Activated CD4-positive, CD25-positive, alpha-beta regulatory T cell treated with anti-CD3 and anti-CD28 coated beads, Interleukin-2, amount 50 U/mL, for 16 hours (primary cell): ENCODE measurements around the gene DDR1.
"Not testable (repeated sequence)": the region's sequence is repeated elsewhere in the genome, so short reads cannot be mapped to it uniquely, and the experiment has no call there.

Experiments
- DNase-seq: peaks from one replicate; pipeline ENCODE4 v3.0.0-alpha.2; 2020; ENCODE audit warnings: low read depth, low spot score

Gene DDR1

DNA sequence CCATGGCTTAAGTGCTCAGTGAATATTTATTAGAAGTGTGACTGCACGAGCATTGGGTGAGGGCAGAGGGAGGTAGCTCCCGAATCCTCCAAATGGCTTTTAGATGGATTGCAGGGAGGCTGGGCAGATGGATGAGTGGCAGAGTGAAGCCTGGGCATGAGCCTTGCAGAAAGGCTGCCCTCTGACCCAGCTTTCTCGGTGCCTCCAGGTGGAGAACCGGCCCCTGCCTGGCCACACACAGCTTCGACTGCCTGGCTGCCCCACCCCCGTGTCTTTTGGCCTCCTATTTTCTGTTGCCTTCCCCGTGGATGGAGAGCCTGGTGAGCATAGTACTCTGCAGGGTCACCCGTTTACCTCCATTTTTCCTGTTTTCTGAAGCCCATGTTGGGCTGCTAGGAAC lies 33.2 kb downstream of the DDR1 start:
- no peak for DNase-seq

DNA sequence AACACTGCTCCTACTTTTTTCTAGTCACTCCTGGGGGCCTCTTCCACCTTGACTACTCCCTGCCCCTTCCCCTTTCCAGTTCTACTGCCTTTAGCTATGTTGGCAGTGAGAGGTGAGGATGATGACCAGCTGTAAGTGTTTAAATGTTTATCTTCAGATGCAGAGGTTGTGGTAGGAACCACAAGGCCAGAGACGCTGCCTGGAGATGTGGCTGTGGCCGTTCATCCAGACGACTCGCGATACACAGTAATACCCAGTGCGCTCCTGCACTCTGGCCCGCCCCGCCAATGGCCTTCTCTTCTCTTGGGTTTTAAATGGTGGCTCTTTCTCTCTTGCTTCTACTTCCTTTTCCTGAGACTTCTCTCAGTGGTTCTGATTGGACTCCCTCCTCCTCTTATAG lies 34.4 kb downstream of the DDR1 start:
- no peak for DNase-seq

DNA sequence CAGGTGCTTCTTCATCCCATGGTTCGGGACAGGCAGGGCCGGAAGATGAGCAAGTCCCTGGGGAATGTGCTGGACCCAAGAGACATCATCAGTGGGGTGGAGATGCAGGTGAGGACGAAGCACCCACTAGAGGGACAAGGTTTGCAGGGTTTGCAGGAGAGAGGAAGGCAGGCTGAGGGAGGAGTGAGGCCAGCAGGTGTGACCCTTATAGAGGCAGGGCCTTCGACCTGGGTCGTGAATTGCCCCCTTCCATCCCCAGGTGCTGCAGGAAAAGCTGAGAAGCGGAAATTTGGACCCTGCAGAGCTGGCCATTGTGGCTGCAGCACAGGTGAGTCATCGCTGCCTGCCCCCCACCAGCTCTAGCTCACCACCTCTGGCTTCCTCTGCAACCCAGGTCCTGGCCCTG lies 38.1 kb downstream of the DDR1 start:
- DNase-seq: no peak

DNA sequence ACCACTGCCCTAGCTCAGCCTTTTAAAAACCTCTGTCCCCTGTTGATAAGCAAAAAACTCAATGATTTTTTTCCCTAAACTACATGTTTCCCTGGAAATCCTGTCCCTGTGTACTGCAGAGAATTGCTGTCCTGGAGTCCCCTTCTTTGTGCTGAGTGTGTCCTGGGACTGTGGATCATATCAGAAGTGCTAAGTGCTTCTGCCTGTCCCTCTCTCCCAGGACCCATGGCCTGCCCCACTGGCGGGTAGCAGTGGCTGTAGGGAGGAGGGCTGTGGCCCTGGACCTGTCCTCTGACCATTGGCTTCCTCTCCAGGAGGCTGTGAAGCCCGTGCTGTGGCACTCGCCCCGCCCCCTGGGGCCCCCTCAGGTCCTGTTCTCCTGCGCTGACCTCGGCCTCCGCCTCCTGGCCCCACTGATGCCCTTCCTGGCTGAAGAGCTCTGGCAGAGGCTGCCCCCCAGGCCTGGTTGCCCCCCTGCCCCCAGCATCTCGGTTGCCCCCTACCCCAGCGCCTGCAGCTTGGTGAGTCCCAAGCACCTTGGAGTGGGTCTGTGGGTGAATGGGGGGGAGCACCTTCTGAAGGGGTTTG lies 39.8 kb downstream of the DDR1 start:
- DNase-seq: not testable (repeated sequence)

DNA sequence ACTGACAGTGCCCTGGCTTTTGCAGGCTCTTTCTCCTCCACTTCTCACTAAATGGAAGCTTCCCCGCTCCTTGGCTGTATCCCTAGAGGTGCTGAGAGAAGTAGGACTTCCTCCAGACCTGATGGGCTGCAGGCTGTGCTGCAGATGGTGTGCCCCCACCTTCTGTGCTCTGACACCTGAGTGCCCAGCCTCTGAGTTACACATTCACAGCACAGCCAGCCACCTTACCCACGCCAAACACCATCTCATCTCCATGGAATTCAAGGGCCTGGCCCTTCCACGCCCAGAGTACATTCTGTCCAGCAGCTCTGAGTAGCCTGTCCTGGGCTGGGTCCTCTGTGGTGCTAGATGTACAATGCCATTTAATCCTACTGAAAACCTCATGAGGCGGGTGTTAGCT lies 42.3 kb downstream of the DDR1 start:
- no peak for DNase-seq

DNA sequence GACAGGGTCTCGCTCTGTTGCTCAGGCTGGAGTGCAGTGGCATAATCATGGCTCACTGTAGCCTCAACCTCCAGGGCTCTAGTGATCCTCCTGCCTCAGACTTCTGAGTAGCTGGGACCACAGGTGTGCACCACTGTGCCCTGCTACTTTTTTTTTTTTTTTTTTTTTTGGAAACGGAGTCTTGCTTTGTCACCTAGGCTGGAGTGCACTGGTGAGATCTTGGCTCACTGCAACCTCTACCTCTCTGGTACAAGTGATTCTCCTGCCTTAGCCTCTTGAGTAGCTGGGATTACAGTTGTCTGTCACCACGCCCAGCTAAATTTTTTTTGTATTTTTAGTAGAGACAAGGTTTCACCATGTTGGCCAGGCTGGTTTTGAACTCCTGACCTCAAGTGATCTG lies 42.8 kb downstream of the DDR1 start:
- not testable (repeated sequence) for DNase-seq

DNA sequence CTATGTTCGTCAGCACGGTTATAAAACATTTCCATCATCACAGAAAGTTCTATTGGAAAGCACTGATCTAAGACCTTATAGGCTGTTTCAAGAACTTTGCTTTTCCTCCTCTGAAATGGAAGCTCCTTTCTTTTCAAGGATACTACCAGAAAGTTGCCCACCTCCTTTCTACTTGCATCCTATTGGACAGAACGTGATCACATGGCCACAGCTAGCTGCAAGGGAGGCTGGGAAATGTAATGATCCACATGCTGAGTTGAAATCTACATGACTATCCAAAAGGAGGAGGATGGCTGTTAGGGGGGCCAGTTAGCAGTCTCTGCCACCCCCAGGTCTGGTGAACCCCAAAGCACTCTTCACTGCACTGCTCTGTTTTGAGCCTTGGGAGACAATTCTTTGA lies 44.4 kb downstream of the DDR1 start:
- DNase-seq: no peak

DNA sequence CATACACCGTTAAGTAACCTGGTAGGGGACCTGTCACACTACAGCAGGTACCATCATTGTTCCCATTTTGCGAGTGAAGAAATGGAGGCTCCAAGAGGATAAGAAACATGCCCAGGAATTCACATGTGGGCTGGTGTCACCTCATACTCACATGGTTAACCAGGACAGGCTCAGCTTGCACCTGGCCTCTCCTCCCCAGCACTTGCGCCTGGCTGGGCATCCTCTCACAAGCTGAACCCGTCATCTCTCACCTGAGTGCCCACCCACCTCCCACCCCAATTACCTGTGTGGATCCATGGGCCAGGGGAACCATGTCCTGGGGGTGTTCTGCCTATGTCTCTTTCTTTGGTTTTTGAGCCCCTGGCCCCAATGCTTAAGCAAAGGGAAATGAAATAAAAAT lies 46.2 kb downstream of the DDR1 start:
- DNase-seq: no peak

DNA sequence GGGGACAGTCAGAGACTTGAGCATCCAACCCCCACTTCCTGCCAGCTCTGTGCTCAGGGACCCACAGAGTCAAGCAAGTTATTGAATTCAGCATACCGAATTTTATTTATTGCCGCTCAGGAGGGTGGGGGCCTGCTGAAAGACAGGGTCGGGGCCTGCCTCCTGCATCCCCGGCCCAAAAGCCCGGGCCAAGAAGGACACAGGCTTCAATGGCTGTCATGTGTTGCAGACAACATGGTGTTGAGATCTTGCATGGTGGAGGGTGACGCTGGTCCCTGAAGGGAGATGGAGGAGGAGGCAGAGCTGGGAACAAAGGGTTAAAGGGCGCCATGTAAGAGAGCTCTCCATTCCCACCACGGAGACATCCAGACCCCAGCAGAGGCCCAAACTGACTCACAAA lies 47.0 kb downstream of the DDR1 start:
- DNase-seq: no peak

DNA sequence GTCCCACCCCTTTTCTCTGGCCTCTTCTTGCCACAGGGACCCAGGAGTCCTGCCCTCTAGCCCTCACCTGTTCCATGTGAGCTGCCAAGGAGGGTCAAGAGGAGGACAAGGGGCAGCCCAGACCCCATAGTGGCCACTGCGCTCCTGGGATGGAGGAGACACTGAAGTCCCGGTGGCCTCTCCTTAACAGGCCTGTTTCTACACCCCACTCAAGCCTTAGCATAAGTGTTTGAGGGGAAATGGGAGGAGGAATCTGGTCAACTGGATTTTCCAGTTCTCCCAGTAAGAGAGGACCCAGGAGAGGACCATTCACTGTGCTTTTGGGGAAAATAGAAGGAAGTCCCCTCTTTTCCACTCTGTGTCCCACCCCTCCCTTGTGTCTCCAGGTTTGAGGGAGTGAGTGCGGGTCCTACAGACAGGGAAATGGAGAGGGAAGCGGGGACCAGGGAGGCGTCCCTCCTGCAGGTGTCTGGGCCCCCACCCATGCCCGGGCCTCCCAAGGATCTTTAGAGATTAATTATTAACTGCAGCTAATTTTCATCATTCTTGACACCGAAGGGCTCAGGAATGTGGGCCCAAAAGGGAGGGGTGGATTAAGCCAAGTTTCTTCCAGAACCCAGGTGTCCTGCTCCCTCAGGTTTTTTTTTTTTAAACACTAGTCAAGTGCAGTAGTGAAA lies 47.8 kb downstream of the DDR1 start, which contains the start of gene SFTA2:
SFTA2 (minus strand) TSS at position 202 of the 677 bp plus-strand sequence; CDS start at position 128, 74 bp downstream.
- DNase-seq: no peak

DNA sequence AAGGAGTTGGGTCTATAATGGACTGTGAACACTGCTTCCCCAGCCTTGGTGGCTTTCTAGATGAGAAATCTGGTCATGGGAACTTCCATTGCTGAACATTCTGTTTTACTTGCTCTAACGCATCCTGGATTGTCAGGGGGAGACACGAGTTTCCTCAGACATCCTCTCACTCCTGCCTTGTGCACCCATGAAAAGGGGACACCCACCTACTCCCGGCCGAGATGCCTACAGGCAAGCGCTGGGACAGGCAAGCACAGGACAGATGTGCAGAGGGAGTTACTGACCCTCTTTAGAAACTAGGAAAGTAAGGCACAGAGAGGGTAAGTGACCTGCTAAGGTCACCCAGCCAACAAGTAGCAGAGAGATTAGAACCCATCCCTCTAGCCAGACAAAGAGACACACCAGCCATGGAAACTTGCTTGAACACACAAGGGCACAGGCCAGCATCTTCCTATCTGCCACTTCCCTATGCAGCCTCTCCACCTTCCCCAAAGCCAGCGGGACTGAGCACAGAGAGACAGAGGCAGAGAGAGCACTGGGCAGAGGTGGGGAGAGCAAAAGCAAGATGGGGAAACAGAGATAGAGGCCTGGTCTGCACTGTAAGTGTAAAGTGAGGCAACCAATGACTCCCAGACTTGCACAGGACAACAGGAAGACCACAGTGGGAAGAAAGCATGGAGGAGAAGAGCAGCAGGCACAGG lies 48.5 kb downstream of the DDR1 start:
- no peak for DNase-seq

DNA sequence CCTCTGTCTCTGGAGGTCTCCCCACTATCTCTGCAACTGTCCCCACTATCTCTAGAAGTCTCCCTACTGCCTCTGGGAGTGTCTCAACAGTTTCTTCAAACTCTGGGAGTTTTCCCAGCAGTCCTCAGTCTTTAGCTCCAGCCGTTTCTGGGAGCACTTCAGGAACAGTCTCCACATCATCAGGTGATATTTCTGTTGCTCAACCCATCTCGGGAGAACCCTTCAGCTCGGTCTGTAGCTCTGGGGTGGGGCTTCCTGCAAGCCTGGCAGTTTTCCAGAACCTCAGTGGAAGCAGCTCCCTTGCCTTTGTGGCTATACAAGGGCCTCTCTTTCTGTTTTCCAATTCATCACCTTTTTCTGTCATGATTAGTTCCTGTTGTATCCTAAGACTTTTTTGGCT lies 50.7 kb downstream of the DDR1 start:
- no peak for DNase-seq

DNA sequence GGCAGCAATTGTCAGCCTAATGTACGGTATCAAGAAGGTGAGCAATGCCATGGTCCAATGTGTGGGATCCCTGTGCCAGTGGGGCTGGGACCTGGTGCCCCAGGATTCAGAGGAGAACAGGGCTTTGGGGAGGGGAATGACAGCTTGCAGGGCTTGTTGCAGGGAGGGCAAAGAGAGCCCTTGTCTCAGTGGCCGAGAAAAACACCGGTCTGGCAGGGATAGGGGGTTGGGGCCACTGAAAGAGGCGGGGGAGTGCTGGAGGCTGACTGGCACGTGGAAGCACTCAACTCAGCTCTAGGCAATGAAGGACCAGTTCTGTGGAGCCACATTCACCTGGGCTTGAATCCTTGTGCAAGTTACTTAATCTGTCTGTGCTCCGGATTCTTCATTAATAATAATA lies 52.9 kb downstream of the DDR1 start:
- no peak for DNase-seq

DNA sequence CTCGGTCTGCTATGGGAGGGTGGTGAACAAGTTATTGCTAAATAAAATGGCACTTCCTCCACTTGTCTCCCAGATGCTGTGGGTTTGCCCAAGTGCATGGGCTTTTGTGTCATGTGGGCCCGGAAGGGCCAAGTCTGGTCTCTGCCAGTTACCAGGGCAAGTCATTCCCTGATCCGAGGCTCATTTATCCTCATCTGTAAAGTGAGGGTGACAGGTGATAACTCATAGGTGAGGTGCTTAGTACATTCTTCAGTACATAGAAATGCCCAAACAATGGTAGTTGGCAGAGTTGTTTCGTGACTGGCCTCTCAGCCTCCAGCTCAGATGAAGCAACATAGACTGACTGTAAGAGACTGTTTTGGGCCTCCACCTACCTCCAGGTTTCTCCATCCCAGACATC lies 54.4 kb downstream of the DDR1 start:
- DNase-seq: no peak

DNA sequence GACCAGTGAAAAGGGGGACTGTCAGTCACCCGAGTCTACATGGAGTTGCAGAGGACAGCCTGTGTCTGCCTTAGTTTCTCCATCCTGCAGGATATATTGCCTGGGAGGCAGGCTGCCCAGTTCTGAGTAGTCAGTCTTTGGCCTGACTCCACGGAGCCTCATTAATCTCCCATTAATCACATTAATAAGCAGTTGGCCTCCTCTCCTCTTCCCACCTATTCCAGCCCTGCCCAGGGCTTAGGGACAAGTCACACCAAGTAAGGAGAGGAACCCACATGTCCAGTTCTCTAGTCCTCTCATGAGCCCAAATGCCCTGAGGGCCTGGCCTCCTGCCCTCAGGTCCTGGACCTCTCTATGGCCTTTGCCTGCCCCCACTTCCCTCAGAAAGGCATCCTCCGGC lies 55.2 kb downstream of the DDR1 start:
- DNase-seq: no peak

DNA sequence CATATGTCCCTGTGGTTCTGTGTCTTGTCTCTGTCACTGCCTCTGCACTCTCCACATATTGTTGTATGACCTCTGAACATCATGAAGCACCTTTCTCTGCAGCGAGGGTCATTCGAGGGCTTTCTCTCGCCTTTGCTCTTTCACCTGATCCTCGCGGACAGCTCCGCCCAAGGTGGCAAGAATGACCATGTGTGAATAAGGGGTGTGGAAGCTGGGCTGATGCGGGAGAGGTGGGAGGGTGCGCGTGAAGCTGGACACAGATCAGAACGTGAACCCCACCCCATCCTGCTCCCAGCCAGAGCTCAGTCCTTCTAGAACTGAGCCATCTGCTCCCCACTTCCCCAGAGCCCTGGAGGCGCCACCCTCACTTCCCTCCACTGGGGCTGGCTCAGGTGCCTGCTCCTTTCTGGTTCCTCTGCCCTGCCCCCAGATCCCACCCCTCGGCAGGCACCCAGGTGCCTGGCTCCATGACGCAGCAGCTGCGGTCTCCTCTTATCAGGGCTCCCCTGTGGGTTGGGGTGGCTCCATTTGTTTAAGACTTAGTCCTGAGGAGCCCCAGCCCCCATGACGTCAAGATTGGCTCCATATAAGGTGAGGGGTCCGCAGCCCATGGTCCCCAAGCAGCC lies 56.2 kb downstream of the DDR1 start, which contains the start of gene MUCL3:
MUCL3 (plus strand) TSS at position 613 of the 626 bp plus-strand sequence. CDS start 27 bp downstream, outside the sequence.
- no peak for DNase-seq

DNA sequence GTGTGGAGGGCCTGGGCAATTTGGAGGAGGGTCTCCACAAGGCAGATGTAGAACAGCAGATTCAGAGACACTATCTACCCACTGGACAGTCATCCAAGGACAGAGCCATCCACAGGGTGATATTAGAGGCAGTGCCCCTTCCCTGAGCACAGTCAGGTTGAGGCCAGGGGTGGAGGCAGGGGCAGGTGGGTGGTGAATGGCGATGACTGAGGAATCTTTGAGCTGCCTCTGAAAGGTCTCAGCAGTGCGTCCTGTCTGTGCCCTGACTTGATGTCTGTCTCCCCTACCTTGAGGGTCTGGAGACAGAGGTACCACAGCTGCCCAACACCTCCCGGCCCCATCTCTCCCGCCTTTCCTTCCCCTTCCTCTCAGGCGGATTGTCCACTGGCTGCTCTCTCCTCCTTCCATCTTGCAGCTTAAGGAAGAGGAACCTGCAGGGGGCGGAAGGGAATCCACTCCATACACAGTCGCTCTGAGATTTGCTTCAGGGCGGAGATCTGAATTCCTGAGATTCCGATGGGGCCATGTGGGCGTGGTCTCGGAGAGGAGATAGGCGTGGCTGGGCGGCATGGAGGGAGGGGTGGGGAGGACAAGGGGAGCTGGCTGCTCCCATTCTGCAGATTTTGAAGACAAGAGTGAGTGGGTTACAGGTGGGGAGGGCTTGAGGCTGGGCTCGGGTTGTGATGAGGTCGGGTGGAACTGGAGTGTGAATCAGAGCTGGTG lies 58.2 kb downstream of the DDR1 start:
- DNase-seq: no peak

DNA sequence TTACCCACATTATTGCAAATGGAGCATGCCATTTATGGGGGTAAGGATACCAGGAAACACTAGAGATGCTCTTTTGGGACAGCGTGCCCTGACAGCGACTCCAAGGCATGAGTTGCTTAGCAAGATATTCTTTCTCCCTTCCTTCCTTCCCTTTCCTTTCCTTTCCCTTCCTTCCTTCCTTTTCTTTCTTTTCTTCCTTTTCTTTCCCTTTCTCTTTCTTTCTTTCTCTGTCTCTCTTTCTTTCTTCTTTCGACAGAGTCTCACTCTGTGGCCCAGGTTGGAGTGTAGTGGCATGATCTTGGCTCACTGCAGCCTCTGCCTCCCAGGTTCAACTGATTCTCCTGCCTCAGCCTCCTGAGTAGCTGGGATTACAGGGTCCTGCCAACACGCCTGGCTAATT lies 59.7 kb downstream of the DDR1 start:
- DNase-seq: no peak

DNA sequence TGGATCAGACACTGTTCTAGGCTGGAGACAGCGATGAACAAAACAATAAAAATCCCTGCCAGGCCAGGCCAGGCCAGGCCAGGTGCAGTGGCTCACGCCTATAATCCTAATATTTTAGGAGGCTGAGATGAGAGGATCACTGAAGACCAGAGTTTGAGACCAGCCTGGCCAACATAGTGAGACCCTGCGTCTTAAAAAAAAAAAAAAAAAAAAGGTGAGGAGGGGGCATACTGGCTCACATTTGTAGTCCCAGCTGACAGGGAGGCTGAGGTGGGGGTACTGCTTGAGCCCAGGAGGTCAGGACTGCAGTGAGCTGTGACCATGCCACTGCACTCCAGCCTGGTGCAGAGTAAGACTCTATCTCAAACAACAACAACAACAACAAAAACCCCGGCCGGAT lies 61.0 kb downstream of the DDR1 start:
- no peak for DNase-seq

DNA sequence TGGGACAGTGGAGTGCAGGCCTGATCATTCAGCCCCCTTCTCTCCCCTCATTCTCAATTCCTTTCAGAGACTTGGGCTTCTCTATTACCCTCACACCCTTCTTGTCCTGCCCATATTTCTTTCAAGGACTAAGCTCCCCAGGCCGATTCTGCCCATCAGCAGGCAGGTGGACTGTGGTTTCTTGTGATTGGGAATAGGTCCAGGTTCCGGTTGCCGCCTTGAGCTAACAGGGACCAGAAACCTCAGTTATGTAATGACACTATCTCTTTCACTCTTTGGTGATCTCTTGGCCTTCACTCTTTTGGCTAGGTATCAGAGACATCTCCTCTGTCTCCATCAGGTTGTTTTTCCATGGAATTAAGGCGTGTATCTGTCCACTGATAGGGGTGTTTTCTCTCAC lies 62.9 kb downstream of the DDR1 start:
- DNase-seq: no peak

DNA sequence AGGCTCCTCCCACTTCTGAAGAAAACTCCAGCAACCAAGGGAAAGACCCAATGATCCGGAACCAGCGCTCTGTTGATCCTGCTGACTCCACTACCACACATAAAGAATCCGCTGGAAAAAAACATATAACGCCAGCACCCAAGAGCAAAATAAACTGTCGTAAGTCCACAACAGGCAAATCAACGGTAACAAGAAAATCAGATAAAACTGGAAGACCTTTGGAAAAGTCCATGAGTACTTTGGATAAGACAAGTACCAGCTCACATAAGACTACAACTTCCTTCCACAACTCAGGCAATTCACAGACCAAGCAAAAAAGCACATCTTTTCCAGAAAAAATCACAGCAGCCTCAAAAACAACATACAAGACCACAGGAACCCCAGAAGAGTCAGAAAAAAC lies 64.5 kb downstream of the DDR1 start:
- DNase-seq: no peak
